Left cardiac atrium (tissue), 4 donors: ENCODE data around the gene LCAT. TPM values are rescaled to one million over a fixed set of nuclear protein-coding genes. Genes with fewer than 3 reads are reported as not detected.
"Not testable (repeated sequence)": the region's sequence is repeated elsewhere in the genome, so short reads cannot be mapped to it uniquely, and the experiment has no call there.

ENCODE experiments used
- ATAC-seq, 2 donors: fragments of 200-7000 bp; cut with Tn5 transposase; one replicate each; pipeline ENCODE4 v1.9.1; 2020; ENCODE audit warnings: mild to moderate bottlenecking in 2 of 2, moderate library complexity in 2 of 2
- DNase-seq: peaks from one replicate; pipeline ENCODE4 v3.0.0-alpha.2; 2020
- intact Hi-C, 2 donors: fragments of 100-400 bp; cut with DNase I; formaldehyde crosslinking; loops; one replicate each; pipeline versions ENCODE4 v1.14.1 to v1.15.1; 2022 to 2023
- total RNA-seq, 2 donors: library from RNA; stranded (reverse); fragmentation: NEBNext Ultra II Directional; extraction: Animal tissue kit (Norgen Biotek cat#: 25700); gene quantifications; one replicate each; pipeline ENCODE4 v1.2.1, GENCODE V29; 2021
- donor health status: DM: no; HTN: yes; CAD: no.
- donor health status: DM: no; HTN: yes; CAD: no; lungs with severe emphysema.
- donor health status: DM: yes; HTN: yes; CAD: no.
- donor health status: Dilated cardiomyopathy.

The LCAT gene
- total RNA-seq, 2 donors from 2014 or later: 12.8 to 22.6 TPM

DNA sequence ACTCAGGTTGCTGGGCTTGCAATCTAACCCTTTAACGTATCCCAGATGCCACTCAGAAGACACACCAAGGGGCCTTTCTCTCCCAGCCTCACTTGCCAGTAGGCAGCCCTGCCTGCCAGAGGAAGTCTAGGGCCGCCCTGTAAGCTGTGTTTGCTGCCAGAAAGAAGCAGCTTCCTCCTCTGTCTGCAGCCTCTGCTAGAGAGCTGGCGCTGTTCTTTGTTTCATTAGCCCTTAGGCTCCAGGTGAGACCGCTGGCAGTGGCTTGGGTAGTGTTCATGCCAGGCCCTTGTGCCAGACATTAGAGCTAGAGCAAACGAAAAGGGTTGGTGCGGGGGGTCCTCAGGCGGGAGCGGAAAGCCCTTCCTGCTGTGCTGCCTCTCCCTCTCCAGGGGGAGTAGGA lies 21.2 kb downstream of the LCAT start:
- DNase-seq (no peak), ATAC-seq (no peak)
- intact Hi-C loops: loop anchor here (5.0 to 10.0 kb wide), 2 partner anchors 90 to 248 kb away; no protein-coding TSS in a partner anchor

- ATAC-seq: no peak
- DNase-seq: no peak
- intact Hi-C loops: loop anchor here (5.0 to 10.0 kb wide), 2 partner anchors 90 to 247 kb away; no protein-coding TSS in a partner anchor
These were observed 21.7 kb downstream of the LCAT start for GRCh38 chr16:67922221-67922620.

- intact Hi-C loops: loop anchor here (5.0 to 10.0 kb wide), 2 partner anchors 87 to 245 kb away; no protein-coding TSS in a partner anchor
- ATAC-seq (no peak), DNase-seq (no peak)
These were observed 24.2 kb downstream of the LCAT start for GRCh38 chr16:67919622-67920221.

DNA sequence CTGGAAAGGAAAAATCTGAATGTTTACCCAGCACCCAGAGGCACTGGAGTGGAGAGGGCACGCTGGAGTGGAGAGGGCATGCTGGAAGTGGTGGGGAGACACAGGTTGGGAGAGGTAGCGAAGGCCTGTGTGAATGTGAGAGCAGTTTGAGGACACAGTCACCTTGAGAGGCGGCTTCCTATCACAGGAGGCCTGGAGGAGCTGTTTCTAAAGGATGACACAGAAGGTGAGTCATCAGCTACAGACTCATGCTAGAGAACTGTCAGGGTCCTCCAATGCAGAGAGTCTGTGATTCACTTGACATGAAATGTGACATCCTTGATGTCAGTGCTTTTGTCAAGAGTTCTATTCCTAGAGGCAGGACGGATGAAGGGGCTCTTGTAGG lies 26.1 kb downstream of the LCAT start:
- intact Hi-C loops: no loop called here
- ATAC-seq: peak; percentile 51 to 90
- DNase-seq: no peak

GRCh38 chr16:67917140-67917851 lies 26.6 kb downstream of the LCAT start:
- ATAC-seq (peak; percentile 75 to 94), DNase-seq (peak; percentile 59)
- intact Hi-C loops: no loop called here

DNA sequence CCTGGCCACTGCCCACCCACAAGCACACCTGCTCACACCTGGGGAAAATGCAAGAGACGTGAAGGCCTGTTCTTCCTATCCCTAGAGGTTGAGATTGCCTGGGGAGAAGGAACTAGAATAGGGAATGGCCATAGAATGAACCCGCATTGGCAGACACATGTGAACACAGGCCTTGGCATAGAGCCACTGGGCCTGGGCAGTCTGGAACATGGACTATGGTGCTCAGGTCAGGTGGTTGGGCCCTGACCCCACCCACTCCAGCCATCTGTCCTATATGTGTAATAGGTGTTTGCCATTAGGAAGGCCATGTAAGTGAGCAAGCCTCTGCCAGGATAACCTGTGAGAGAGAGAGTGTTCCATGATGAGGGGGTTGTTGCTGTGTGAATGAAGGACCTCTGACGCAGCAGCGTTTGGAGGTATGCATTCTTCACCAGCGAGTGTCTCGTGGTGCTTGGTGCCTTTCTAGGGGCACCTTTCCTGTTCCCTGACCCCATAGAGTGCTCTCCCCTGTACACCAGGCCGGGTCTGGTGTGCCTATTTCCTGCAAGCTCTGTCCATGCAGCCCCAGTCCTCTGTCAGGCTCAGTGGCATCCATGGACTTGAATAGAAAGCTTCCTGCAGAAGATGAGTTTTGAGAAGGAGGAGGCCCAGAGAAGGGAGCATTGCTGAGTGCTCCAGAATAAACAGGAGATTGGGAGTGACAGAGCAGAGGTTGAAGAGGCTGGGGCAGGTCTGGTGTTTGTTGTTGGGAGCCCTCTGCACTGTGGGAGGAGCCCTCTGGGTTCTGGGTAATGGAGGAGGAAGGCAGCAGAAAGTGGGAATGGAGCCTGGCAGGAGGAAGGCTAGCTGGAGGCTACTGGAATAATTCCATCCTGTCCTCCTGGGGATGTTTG lies 27.8 kb downstream of the LCAT start:
- intact Hi-C loops: no loop called here
- no peak for DNase-seq

GRCh38 chr16:67915496-67915769 lies 28.5 kb downstream of the LCAT start:
- intact Hi-C loops, DNase-seq, ATAC-seq: not testable (repeated sequence)

More for the DNA sequence above, 27.8 kb downstream of the LCAT start:
- ATAC-seq: no peak

- no peak for ATAC-seq
- intact Hi-C loops: no loop called here
- DNase-seq: no peak
These were observed 29.0 kb downstream of the LCAT start for GRCh38 chr16:67914758-67915495.

DNA sequence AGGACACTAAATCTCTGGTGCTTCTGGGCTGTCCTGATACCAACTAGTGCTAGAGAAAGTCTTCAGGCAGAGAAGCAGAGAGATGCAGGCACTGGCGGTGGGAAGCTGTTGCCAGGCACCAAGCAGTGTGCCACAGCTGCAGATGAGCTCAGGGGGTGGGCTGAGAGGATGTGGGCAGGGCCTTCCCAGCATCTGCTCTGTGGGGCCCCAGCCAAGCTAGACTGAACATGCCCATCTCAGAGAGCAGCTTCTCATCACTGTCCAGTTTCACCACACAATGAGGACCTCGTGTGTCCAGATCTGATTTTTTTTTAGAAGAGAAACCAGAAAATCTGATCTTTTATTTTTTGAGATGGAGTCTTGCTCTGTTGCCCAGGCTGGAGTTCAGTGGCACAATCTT lies 33.8 kb downstream of the LCAT start:
- intact Hi-C loops: no loop called here
- ATAC-seq (no peak), DNase-seq (no peak)

GRCh38 chr16:67909056-67909742 lies 34.7 kb downstream of the LCAT start:
- ATAC-seq: no peak
- DNase-seq: no peak
- intact Hi-C loops: no loop called here

GRCh38 chr16:67907397-67908180 lies 36.3 kb downstream of the LCAT start:
- ATAC-seq (no peak), DNase-seq (no peak)
- intact Hi-C loops: no loop called here

DNA sequence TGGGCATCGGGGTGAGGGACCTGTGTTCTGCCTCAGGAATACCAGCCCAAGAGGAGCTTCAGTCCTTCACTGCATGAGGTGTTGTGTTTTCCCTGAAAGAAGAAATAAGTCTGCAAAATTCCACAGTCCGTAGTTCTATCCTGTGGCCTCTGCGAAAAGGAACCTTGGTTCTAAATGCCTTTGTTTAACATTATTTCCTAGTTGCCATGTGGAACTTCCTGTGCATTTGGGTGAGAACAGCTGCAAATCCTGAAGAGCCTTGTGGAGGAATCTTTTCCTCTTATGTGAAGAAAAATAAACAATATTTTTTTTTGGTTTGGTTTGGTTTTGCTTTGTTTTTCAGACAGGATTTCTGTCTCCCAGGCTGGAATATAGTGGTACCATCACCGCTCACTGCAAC lies 41.1 kb downstream of the LCAT start:
- ATAC-seq: no peak

DNA sequence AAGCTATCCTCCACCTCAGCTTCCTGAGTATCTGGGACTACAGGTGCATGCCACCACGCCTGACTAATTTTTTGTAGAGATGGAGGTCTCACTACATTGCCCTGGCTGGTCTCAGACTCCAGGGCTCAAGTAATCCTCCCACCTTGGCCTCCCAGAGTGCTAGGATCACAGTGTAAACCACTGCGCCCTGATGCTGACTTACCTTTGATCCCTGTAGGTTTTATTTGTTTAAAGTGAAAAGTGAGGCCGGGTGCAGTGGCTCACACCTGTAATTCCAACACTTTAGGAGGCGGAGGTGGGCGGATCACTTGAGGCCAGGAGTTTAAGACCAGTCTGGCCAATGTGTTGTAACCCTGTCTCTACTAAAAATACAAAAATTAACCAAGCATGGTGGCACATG lies 42.2 kb downstream of the LCAT start:
- intact Hi-C loops: no loop called here

More for the DNA sequence above, 41.1 kb downstream of the LCAT start:
- intact Hi-C loops: no loop called here
- no peak for DNase-seq

DNA sequence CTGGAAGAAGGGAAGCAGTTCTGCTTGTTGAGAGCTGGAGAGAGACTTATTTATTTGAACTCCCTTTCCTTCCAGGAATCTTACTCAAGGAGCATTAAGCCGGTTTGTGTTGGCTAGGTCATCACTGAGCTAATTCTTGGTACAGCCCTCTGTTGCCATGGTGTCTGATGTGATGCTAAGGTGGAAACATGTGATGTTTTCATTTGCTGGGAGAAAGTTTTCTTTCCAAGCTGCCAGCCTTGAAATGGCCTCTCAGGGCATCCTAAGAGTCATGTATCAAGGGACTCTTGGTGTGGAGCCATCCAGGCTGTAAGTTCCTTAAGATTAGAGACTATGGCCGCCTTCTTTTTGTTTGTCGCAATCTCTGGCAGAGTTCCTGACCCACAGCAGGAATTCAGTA lies 46.7 kb downstream of the LCAT start:
- ATAC-seq (peak; percentile 21 to 24), DNase-seq (peak; percentile 68)
- intact Hi-C loops: no loop called here

More for the DNA sequence above, 42.2 kb downstream of the LCAT start:
- DNase-seq: no peak
- no peak for ATAC-seq

GRCh38 chr16:67893743-67894399 lies 50.0 kb downstream of the LCAT start:
- intact Hi-C loops: no loop called here
- no peak for DNase-seq
- ATAC-seq: no peak

GRCh38 chr16:67892899-67893742 lies 50.8 kb downstream of the LCAT start, which contains the start of gene PSKH1:
PSKH1 (plus strand) TSS chr16:67893254; CDS start chr16:67908750, 15,496 bp downstream.
- DNase-seq (peak; percentile 97), ATAC-seq (peak; percentile 97 to 98)
- intact Hi-C loops: no loop called here
